H1 (cell line): ENCODE measurements around the gene TMEM181. TPM values are rescaled to one million over a fixed set of nuclear protein-coding genes. Genes with fewer than 3 reads are reported as not detected.

ENCODE experiments used
- BCL11A ChIP-seq, 2 experiments: IDR thresholded peaks; one replicate each; pipeline ENCODE4 v1.6.1; 2011; ENCODE audit warnings: low read depth in 2 of 2, low read length in 2 of 2, mild to moderate bottlenecking in 2 of 2
- SP1 ChIP-seq: IDR thresholded peaks from 2 replicates; pipeline ENCODE4 v1.6.1; 2011; ENCODE audit warnings: low read depth, low read length
- polyA plus RNA-seq, 7 experiments: library from polyadenylated mRNA; depleted of rRNA in 3 of 7; stranded (reverse) in 5 of 7; unstranded in 2 of 7; fragments of >200 nt in 5 of 7; fragments of 200-250 nt in 2 of 7; gene quantifications; 1 replicate in 5 of 7; 2 replicates in 1 of 7; 4 replicates in 1 of 7; pipeline versions ENCODE4 v1.2.1 to v1.2.3, GENCODE V29; 2011 to 2013; ENCODE audit warnings: missing spikeins in 2 of 7, mixed read lengths in 2 of 7
- total RNA-seq: library from RNA; stranded (reverse); fragmentation: NEBNext Ultra II Directional; extraction: Animal tissue kit (Norgen Biotek cat#: 25700); gene quantifications from 2 replicates; pipeline ENCODE4 v1.2.1, GENCODE V29; 2021

TMEM181 gene
- total and polyA plus RNA-seq, 2 of the 8 experiments (the other 6 are each of a cell fraction or from before 2014, with no cell fraction given), result 8.6 to 19.0 TPM

GRCh38 chr6:158677906-158678578, 118.2 kb downstream of the TMEM181 start (continued):
- no peak for TF ChIP-seq BCL11A (IDR thresholded peaks at IDR 0.05; ENCODE audit: low read depth in 2 of 2, low read length in 2 of 2)
- no peak for TF ChIP-seq SP1
